Measurements from ENCODE around the gene KCTD17. TPM values are rescaled to one million over a fixed set of nuclear protein-coding genes. Genes with fewer than 3 reads are reported as not detected.

The KCTD17 gene
- total and polyA plus RNA-seq, 3 experiments from 2014 or later: 12.9 to 44.8 (median 40.8) TPM

- Mint-ChIP-seq H3K36me3 (peaks cover 0 to 60% (median 4%) of the 10 kb centered on the region in 3 donors), H3K27me3 (no peaks in the 10 kb centered on the region), H3K4me3 (no peak overlapping the region), H3K9me3 (no peaks in the 10 kb centered on the region), H3K4me1 (peaks cover 12 to 36% (median 16%) of the 10 kb centered on the region in 3 donors), H3K27ac (no peak overlapping the region)
- POLR2A ChIA-PET: no interaction called here
- Histone ChIP-seq H3K27ac (ENCODE audit: low read depth, low read length) (no peak overlapping the region), H3K36me3 (ENCODE audit: insufficient read depth, low read length) (peaks cover 11% of the 10 kb centered on the region), H3K27me3 (ENCODE audit: insufficient read depth, low read length, poor library complexity, severe bottlenecking) (no peaks in the 10 kb centered on the region), H3K9me3 (ENCODE audit: low read length) (no peaks in the 10 kb centered on the region), H3K4me3 (ENCODE audit: low read length) (no peak overlapping the region), H3K4me1 (ENCODE audit: insufficient read depth, low read length) (peaks cover 7% of the 10 kb centered on the region)
- DNase-seq: no peak
- CTCF ChIA-PET: no interaction called here
Measured at GRCh38 chr22:37057226-37057625, 5.7 kb downstream of the KCTD17 start.

- no peaks in the 10 kb centered on the region for H3K9me3 ChIP-seq (ENCODE audit: low read length)
- no peaks in the 10 kb centered on the region for H3K4me1 ChIP-seq (ENCODE audit: insufficient read depth, low read length)
- no peak overlapping the region for H3K4me3 Mint-ChIP-seq
- peaks cover 0 to 60% (median 4%) of the 10 kb centered on the region in 3 donors for H3K36me3 Mint-ChIP-seq
- no peak overlapping the region for H3K4me3 ChIP-seq (ENCODE audit: low read length)
- ChIA-PET CTCF (no interaction called here), POLR2A (no interaction called here)
- no peak overlapping the region for H3K27ac ChIP-seq (ENCODE audit: low read depth, low read length)
- no peaks in the 10 kb centered on the region for H3K27me3 Mint-ChIP-seq
- no peak for DNase-seq
- no peaks in the 10 kb centered on the region for H3K27me3 ChIP-seq (ENCODE audit: insufficient read depth, low read length, poor library complexity, severe bottlenecking)
- peaks cover 11% of the 10 kb centered on the region for H3K36me3 ChIP-seq (ENCODE audit: insufficient read depth, low read length)
- peaks cover 7 to 28% (median 9%) of the 10 kb centered on the region in 3 donors for H3K4me1 Mint-ChIP-seq
- no peaks in the 10 kb centered on the region for H3K9me3 Mint-ChIP-seq
- H3K27ac Mint-ChIP-seq: peak overlapping the region in 3 of 8 donors; percentile 45 to 61 (median 58)
Measured at GRCh38 chr22:37057796-37058510, 6.4 kb downstream of the KCTD17 start.

- H3K4me1 Mint-ChIP-seq: peaks cover 7 to 26% (median 7%) of the 10 kb centered on the region in 3 donors
- H3K4me3 Mint-ChIP-seq: peak overlapping the region in 1 of 7 donors; percentile 16
Measured at GRCh38 chr22:37058917-37059701, 7.6 kb downstream of the KCTD17 start.

GRCh38 chr22:37059876-37060449 lies 8.4 kb downstream of the KCTD17 start:
- H3K4me1 Mint-ChIP-seq: peaks cover 7 to 26% (median 7%) of the 10 kb centered on the region in 3 donors
- H3K4me3 Mint-ChIP-seq: peak overlapping the region in 2 of 7 donors; percentile 34 to 37
- H3K27ac Mint-ChIP-seq: peak overlapping the region in 4 of 8 donors; percentile 33 to 92 (median 76)
- Histone ChIP-seq H3K36me3 (ENCODE audit: insufficient read depth, low read length) (peaks cover 6% of the 10 kb centered on the region), H3K4me3 (ENCODE audit: low read length) (no peak overlapping the region), H3K27me3 (ENCODE audit: insufficient read depth, low read length, poor library complexity, severe bottlenecking) (no peaks in the 10 kb centered on the region), H3K4me1 (ENCODE audit: insufficient read depth, low read length) (no peaks in the 10 kb centered on the region), H3K9me3 (ENCODE audit: low read length) (no peaks in the 10 kb centered on the region), H3K27ac (ENCODE audit: low read depth, low read length) (no peak overlapping the region)
- no peaks in the 10 kb centered on the region for H3K9me3 Mint-ChIP-seq
- ChIA-PET CTCF (interaction anchor here (1.4 kb wide), 1 partner anchor 38 kb away, joined by 4 read pairs; no protein-coding TSS in a partner anchor), POLR2A (interaction anchor here (0.5 kb wide), 1 partner anchor 86 kb away, joined by 3 read pairs; no protein-coding TSS in a partner anchor)
- peak in 2 of 5 donors; percentile 29 to 59 for DNase-seq
- H3K27me3 Mint-ChIP-seq: peaks cover 0 to 1% of the 10 kb centered on the region in 2 donors
- peaks cover 0 to 52% (median 4%) of the 10 kb centered on the region in 3 donors for H3K36me3 Mint-ChIP-seq

More at GRCh38 chr22:37058917-37059701, 7.6 kb downstream of the KCTD17 start:
- no peak for DNase-seq
- Mint-ChIP-seq H3K27me3 (no peaks in the 10 kb centered on the region), H3K36me3 (peaks cover 0 to 54% (median 4%) of the 10 kb centered on the region in 3 donors), H3K9me3 (no peaks in the 10 kb centered on the region), H3K27ac (peak overlapping the region in 3 of 8 donors; percentile 19 to 86 (median 66))
- no peaks in the 10 kb centered on the region for H3K9me3 ChIP-seq (ENCODE audit: low read length)
- peaks cover 11% of the 10 kb centered on the region for H3K36me3 ChIP-seq (ENCODE audit: insufficient read depth, low read length)
- POLR2A ChIA-PET: interaction anchor here (0.5 kb wide), 1 partner anchor 86 kb away, joined by 3 read pairs; no protein-coding TSS in a partner anchor
- no peaks in the 10 kb centered on the region for H3K27me3 ChIP-seq (ENCODE audit: insufficient read depth, low read length, poor library complexity, severe bottlenecking)
- no peak overlapping the region for H3K4me3 ChIP-seq (ENCODE audit: low read length)
- no peak overlapping the region for H3K27ac ChIP-seq (ENCODE audit: low read depth, low read length)
- CTCF ChIA-PET: no interaction called here
- H3K4me1 ChIP-seq (ENCODE audit: insufficient read depth, low read length): no peaks in the 10 kb centered on the region

GRCh38 chr22:37060801-37061610 lies 9.5 kb downstream of the KCTD17 start:
- Mint-ChIP-seq H3K27me3 (peaks cover 0 to 1% of the 10 kb centered on the region in 2 donors), H3K36me3 (peaks cover 0 to 42% (median 1%) of the 10 kb centered on the region in 3 donors), H3K27ac (peak overlapping the region in 4 of 8 donors; percentile 51 to 77 (median 68)), H3K4me3 (peak overlapping the region in 1 of 7 donors; percentile 69), H3K4me1 (peaks cover 7 to 26% (median 7%) of the 10 kb centered on the region in 3 donors), H3K9me3 (no peaks in the 10 kb centered on the region)
- H3K27me3 ChIP-seq (ENCODE audit: insufficient read depth, low read length, poor library complexity, severe bottlenecking): no peaks in the 10 kb centered on the region
- H3K9me3 ChIP-seq (ENCODE audit: low read length): no peaks in the 10 kb centered on the region
- no peaks in the 10 kb centered on the region for H3K36me3 ChIP-seq (ENCODE audit: insufficient read depth, low read length)
- H3K4me1 ChIP-seq (ENCODE audit: insufficient read depth, low read length): no peaks in the 10 kb centered on the region
- H3K27ac ChIP-seq (ENCODE audit: low read depth, low read length): no peak overlapping the region
- ChIA-PET POLR2A (no interaction called here), CTCF (interaction anchor here (1.0 to 1.4 kb wide), 3 partner anchors 19 to 138 kb away, joined by 3 to 4 read pairs (median 4); no protein-coding TSS in a partner anchor)
- H3K4me3 ChIP-seq (ENCODE audit: low read length): no peak overlapping the region
- DNase-seq: no peak

GRCh38 chr22:37061611-37062375 lies 10.3 kb downstream of the KCTD17 start:
- Mint-ChIP-seq H3K36me3 (peaks cover 0 to 34% (median 1%) of the 10 kb centered on the region in 3 donors), H3K27me3 (peaks cover 0 to 1% of the 10 kb centered on the region in 2 donors), H3K27ac (peak overlapping the region in 2 of 8 donors; percentile 50 to 72), H3K9me3 (no peaks in the 10 kb centered on the region), H3K4me1 (peaks cover 7 to 26% (median 7%) of the 10 kb centered on the region in 3 donors), H3K4me3 (peak overlapping the region in 1 of 7 donors; percentile 57)
- H3K36me3 ChIP-seq (ENCODE audit: insufficient read depth, low read length): no peaks in the 10 kb centered on the region
- CTCF ChIA-PET: interaction anchor here (1.1 to 1.4 kb wide), 2 partner anchors 18 to 40 kb away, joined by 4 read pairs; no protein-coding TSS in a partner anchor
- POLR2A ChIA-PET: no interaction called here
- H3K27ac ChIP-seq (ENCODE audit: low read depth, low read length): no peak overlapping the region
- H3K4me1 ChIP-seq (ENCODE audit: insufficient read depth, low read length): no peaks in the 10 kb centered on the region
- no peak overlapping the region for H3K4me3 ChIP-seq (ENCODE audit: low read length)
- H3K9me3 ChIP-seq (ENCODE audit: low read length): no peaks in the 10 kb centered on the region
- DNase-seq: no peak
- H3K27me3 ChIP-seq (ENCODE audit: insufficient read depth, low read length, poor library complexity, severe bottlenecking): no peaks in the 10 kb centered on the region

- Mint-ChIP-seq H3K4me3 (no peak overlapping the region), H3K36me3 (peaks cover 0 to 28% (median 1%) of the 10 kb centered on the region in 3 donors), H3K9me3 (no peaks in the 10 kb centered on the region), H3K27ac (no peak overlapping the region), H3K4me1 (peaks cover 7 to 26% (median 7%) of the 10 kb centered on the region in 3 donors), H3K27me3 (peaks cover 0 to 1% of the 10 kb centered on the region in 2 donors)
- POLR2A ChIA-PET: no interaction called here
- CTCF ChIA-PET: no interaction called here
- no peak overlapping the region for H3K4me3 ChIP-seq (ENCODE audit: low read length)
- H3K27ac ChIP-seq (ENCODE audit: low read depth, low read length): no peak overlapping the region
- DNase-seq: no peak
- no peaks in the 10 kb centered on the region for H3K36me3 ChIP-seq (ENCODE audit: insufficient read depth, low read length)
- H3K9me3 ChIP-seq (ENCODE audit: low read length): no peaks in the 10 kb centered on the region
- no peaks in the 10 kb centered on the region for H3K27me3 ChIP-seq (ENCODE audit: insufficient read depth, low read length, poor library complexity, severe bottlenecking)
- H3K4me1 ChIP-seq (ENCODE audit: insufficient read depth, low read length): no peaks in the 10 kb centered on the region
Measured at GRCh38 chr22:37062376-37062675, 10.8 kb downstream of the KCTD17 start.

Measured in CD8-positive, alpha-beta memory T cell (primary cell).